Colonic mucosa (tissue), 4 donors: ENCODE measurements around the gene VPS50. TPM values are rescaled to one million over a fixed set of nuclear protein-coding genes. Genes with fewer than 3 reads are reported as not detected.
"Not testable (repeated sequence)": the region's sequence is repeated elsewhere in the genome, so short reads cannot be mapped to it uniquely, and the experiment has no call there.

Experiments
- DNase-seq: peaks from one replicate; pipeline ENCODE4 v3.0.0-alpha.2; 2020
- H3K27ac ChIP-seq: fragments of 200-600 bp; one replicate; pipeline ENCODE4 v1.8.0; 2021
- H3K27me3 ChIP-seq: fragments of 200-600 bp; one replicate; pipeline ENCODE4 v1.8.0; 2021
- H3K36me3 ChIP-seq: fragments of 200-600 bp; one replicate; pipeline ENCODE4 v1.8.0; 2021
- H3K4me1 ChIP-seq: fragments of 200-600 bp; one replicate; pipeline ENCODE4 v1.8.0; 2021; ENCODE audit warnings: mild to moderate bottlenecking
- H3K4me3 ChIP-seq: fragments of 200-600 bp; one replicate; pipeline ENCODE4 v1.8.0; 2021
- H3K9ac ChIP-seq, 2 donors: one replicate each; pipeline ENCODE4 v1.7.0; 2013; ENCODE audit warnings: control low read depth in 2 of 2, low read depth in 2 of 2, low read length in 2 of 2
- H3K9me3 ChIP-seq: fragments of 200-600 bp; one replicate; pipeline ENCODE4 v1.8.0; 2021
- intact Hi-C: fragments of 100-400 bp; cut with DNase I; formaldehyde crosslinking; loops from one replicate; pipeline ENCODE4 v1.14.1; 2022
- total RNA-seq, 2 donors: library from RNA; stranded (reverse); fragmentation: NEBNext Ultra II Directional in 1 of 2; extraction: Animal tissue kit (Norgen Biotek cat#: 25700) in 1 of 2; gene quantifications; one replicate each; pipeline ENCODE4 v1.2.1, GENCODE V29; 2021
- TF ChIP-seq, protein P1 (sequence below): fragments of 200-600 bp; IDR thresholded peaks from one replicate; pipeline ENCODE4 v1.8.0; 2022; ENCODE audit warnings: antibody characterized with exemption, mild to moderate bottlenecking
- donor health status: healthy.
- donor health status: DM: no; HTN: no; CAD: no.
- donor health status: DM: no; HTN: no; CAD: no.

The VPS50 gene
- total RNA-seq, 2 donors from 2014 or later, result 27.2 to 29.0 TPM

DNA sequence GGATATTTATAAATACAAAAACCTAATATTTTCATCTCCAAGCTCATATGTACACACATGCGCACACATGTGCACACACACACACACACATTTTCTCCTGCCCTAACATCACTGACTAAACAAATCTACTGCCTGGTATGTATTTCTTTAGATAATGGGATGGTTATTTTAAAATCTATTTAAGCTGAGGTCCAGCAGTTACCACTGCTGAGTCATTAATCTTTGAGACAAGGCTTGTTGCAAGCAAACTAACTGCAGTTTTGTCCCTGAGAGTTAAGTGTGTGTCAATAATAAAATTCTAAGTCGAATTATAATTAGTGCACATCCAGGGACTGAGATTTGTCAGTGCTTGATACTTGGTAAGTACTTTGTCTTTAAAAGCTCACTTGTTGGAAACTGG lies 135.1 kb downstream of the VPS50 start:
- intact Hi-C loops, result no loop called here

DNA sequence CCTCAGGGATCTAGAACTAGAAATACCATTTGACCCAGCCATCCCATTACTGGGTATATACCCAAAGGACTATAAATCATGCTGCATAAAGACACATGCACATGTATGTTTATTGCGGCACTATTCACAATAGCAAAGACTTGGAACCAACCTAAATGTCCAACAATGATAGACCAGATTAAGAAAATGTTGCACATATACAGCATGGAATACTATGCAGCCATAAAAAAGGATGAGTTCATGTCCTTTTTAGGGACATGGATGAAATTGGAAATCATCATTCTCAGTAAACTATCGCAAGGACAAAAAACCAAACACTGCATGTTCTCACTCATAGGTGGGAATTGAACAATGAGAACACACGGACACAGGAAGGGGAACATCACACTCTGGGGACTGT lies 138.8 kb downstream of the VPS50 start:
- H3K9ac ChIP-seq, DNase-seq, H3K4me1 ChIP-seq, H3K27me3 ChIP-seq, intact Hi-C loops, H3K27ac ChIP-seq, H3K36me3 ChIP-seq, H3K9me3 ChIP-seq, H3K4me3 ChIP-seq: not testable (repeated sequence)

More for the DNA sequence above, 135.1 kb downstream of the VPS50 start:
- H3K27me3 ChIP-seq, result no peaks in the 10 kb centered on the region
- no peaks in the 10 kb centered on the region for H3K9me3 ChIP-seq
- no peak for DNase-seq
- TF ChIP-seq, protein P1, sequence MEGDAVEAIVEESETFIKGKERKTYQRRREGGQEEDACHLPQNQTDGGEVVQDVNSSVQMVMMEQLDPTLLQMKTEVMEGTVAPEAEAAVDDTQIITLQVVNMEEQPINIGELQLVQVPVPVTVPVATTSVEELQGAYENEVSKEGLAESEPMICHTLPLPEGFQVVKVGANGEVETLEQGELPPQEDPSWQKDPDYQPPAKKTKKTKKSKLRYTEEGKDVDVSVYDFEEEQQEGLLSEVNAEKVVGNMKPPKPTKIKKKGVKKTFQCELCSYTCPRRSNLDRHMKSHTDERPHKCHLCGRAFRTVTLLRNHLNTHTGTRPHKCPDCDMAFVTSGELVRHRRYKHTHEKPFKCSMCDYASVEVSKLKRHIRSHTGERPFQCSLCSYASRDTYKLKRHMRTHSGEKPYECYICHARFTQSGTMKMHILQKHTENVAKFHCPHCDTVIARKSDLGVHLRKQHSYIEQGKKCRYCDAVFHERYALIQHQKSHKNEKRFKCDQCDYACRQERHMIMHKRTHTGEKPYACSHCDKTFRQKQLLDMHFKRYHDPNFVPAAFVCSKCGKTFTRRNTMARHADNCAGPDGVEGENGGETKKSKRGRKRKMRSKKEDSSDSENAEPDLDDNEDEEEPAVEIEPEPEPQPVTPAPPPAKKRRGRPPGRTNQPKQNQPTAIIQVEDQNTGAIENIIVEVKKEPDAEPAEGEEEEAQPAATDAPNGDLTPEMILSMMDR, result no peak
- H3K9ac ChIP-seq, result no peak overlapping the region
- no peak overlapping the region for H3K27ac ChIP-seq
- H3K4me3 ChIP-seq, result no peak overlapping the region
- no peaks in the 10 kb centered on the region for H3K36me3 ChIP-seq
- no peaks in the 10 kb centered on the region for H3K4me1 ChIP-seq

DNA sequence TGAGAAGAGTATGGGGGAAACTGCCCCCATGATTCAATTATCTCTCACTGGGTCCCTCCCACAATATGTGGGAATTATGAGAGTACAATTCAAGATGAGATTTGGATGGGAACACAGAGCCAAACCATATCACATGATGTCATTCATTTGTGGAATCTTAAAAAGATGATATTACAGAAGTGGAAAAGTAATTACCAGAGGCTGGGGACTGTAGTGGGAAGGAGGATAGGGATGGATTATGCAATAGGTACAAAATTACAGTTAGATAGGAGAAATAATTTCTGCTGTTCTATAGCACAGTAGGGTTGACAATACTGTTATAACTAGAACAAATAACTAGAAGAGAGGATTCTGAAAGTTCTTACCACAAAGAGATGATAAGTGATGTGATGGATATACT lies 141.4 kb downstream of the VPS50 start:
- H3K4me1 ChIP-seq, result no peaks in the 10 kb centered on the region
- H3K4me3 ChIP-seq, result no peak overlapping the region
- H3K27me3 ChIP-seq, result no peaks in the 10 kb centered on the region
- H3K9me3 ChIP-seq, result no peaks in the 10 kb centered on the region
- no peak overlapping the region for H3K9ac ChIP-seq
- DNase-seq, result no peak
- H3K36me3 ChIP-seq, result no peaks in the 10 kb centered on the region
- intact Hi-C loops, result no loop called here
- TF ChIP-seq, protein P1, result no peak
- no peak overlapping the region for H3K27ac ChIP-seq

DNA sequence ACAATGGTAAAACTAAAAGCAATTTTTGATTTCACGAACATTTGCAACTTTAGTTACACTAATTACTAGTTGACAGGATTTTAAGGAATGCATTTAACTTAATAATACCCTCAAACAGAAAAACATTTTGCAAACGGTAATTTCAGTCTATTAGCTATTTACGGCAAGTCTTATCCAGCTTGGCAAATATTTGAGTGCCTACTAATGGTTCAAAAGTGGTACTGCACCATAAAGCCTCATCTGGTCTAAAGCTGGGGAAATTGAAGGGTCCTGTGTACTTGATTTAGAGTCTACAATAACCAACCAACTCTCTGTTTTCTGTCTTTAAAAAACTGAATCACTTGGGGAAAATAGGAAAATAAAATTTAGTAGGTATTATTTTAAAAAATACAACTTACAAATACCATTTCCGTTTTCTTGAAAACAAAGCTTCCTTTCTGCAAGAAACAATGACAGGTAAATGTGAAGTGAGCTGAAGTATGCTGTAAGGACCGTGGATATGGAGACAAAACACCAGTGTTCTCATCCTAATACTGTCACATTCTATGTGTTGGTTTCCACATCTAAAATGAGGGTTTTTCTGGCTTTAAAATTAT lies 142.3 kb downstream of the VPS50 start:
- no peak for DNase-seq

DNA sequence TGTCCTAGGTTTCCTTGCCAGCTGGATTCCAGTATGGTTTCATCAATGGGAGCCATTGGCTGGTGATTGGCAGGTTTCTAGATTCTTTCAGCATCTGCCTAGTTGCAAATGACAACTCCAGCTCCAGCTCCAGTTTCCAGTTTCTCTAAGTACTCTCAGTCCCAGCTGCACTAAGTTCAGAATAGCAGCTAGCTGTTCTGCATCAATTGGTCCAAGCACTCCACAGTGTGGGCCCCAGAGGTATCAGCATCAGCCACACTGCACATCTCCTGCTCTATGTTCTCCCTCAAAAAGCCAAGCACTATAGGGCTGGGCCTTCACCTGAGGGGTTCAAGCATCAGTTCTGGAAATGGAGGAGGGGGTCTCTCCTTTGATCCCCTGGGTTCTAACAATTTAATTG lies 143.4 kb downstream of the VPS50 start:
- no peaks in the 10 kb centered on the region for H3K4me1 ChIP-seq
- no peaks in the 10 kb centered on the region for H3K36me3 ChIP-seq
- H3K9ac ChIP-seq, result no peak overlapping the region
- TF ChIP-seq, protein P1, result no peak
- H3K27me3 ChIP-seq, result no peaks in the 10 kb centered on the region
- no peaks in the 10 kb centered on the region for H3K9me3 ChIP-seq
- no peak overlapping the region for H3K27ac ChIP-seq
- H3K4me3 ChIP-seq, result no peak overlapping the region
- no peak for DNase-seq
- intact Hi-C loops, result no loop called here

More for the DNA sequence above, 142.3 kb downstream of the VPS50 start:
- no peak overlapping the region for H3K9ac ChIP-seq
- TF ChIP-seq, protein P1, result peak; percentile 59
- H3K4me1 ChIP-seq, result no peaks in the 10 kb centered on the region
- intact Hi-C loops, result no loop called here
- H3K27ac ChIP-seq, result no peak overlapping the region
- H3K27me3 ChIP-seq, result no peaks in the 10 kb centered on the region
- H3K9me3 ChIP-seq, result no peaks in the 10 kb centered on the region
- no peaks in the 10 kb centered on the region for H3K36me3 ChIP-seq
- no peak overlapping the region for H3K4me3 ChIP-seq

DNA sequence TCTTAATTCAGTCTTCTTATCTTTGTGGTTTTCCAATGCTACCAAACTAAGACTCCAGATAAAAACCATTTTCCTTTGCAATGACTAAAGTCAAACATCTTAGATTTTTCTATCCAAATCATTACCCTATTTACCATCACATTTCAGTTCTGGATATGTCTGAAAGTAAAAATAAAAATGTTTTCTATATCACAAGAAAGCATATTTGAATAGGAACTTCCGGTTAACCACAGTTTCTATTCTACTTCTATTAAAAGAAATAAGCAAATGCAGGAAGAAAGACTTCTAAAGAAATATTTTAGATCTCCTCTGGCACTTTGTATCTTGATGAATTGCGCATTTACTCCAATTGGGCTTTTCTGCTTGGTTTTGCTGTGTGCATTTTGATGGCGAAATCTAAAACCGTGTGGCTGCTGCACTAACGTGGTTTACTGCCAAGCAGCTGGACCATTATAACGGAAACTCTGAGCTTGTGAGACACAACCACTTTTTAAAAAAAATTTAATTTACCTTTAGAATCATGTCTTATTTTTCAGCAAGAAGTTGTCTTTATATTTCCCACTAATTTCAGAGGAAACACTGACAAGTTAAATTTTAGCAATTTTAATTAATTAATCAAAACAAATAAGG lies 146.1 kb downstream of the VPS50 start:
- TF ChIP-seq, protein P1, result no peak
- intact Hi-C loops, result no loop called here

More for the DNA sequence above, 146.1 kb downstream of the VPS50 start:
- H3K9me3 ChIP-seq, result no peaks in the 10 kb centered on the region
- no peak for DNase-seq
- no peaks in the 10 kb centered on the region for H3K36me3 ChIP-seq
- no peaks in the 10 kb centered on the region for H3K4me1 ChIP-seq
- no peak overlapping the region for H3K4me3 ChIP-seq
- H3K9ac ChIP-seq, result no peak overlapping the region
- no peaks in the 10 kb centered on the region for H3K27me3 ChIP-seq
- H3K27ac ChIP-seq, result no peak overlapping the region
